Measurements from ENCODE around the gene PCNA.

DNA sequence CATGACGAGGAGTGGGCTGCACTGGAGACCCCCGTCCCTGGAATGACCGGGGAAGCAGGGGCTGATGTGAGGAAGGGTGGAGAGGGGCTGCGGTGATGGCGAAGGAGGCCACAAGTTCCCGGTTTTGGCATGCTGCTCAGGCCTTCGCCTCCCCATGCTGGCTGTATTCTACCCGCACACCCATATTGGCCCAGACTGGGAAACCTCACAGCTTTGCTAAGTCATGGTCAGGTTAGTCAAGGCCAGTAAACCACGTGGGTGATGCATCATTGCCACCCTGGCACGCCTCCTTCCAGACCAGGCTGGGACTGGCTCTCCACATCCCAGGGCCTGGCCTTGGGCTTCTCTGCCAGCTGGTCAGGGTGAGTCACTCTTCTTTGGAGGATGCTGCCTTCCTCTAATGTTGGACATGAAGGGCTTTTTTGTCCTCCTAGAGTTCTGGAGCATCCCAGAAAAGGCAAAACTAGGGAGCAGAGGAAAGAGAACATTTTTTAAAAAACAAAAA is 53.8 kb downstream of the PCNA start:
- TF ChIP-seq, protein P1, sequence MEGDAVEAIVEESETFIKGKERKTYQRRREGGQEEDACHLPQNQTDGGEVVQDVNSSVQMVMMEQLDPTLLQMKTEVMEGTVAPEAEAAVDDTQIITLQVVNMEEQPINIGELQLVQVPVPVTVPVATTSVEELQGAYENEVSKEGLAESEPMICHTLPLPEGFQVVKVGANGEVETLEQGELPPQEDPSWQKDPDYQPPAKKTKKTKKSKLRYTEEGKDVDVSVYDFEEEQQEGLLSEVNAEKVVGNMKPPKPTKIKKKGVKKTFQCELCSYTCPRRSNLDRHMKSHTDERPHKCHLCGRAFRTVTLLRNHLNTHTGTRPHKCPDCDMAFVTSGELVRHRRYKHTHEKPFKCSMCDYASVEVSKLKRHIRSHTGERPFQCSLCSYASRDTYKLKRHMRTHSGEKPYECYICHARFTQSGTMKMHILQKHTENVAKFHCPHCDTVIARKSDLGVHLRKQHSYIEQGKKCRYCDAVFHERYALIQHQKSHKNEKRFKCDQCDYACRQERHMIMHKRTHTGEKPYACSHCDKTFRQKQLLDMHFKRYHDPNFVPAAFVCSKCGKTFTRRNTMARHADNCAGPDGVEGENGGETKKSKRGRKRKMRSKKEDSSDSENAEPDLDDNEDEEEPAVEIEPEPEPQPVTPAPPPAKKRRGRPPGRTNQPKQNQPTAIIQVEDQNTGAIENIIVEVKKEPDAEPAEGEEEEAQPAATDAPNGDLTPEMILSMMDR (IDR thresholded peaks at IDR 0.05 in 8 of 11, conservative IDR thresholded peaks at IDR 0.05 in 3 of 11): no peak
- TF ChIP-seq POLR2A (IDR thresholded peaks at IDR 0.05) (no peak), POLR2AphosphoS5 (IDR thresholded peaks at IDR 0.05) (peak; percentile 54 to 72 (median 64))
